Stimulated activated CD8-positive, alpha-beta memory T cell treated with anti-CD3 and anti-CD28 coated beads, Interleukin-12 subunit alpha, Interleukin-12 subunit beta, amount 100 ng/mL, for 4 hours (primary cell): ENCODE measurements around the gene NT5C2.
"Not testable (repeated sequence)": the region's sequence is repeated elsewhere in the genome, so short reads cannot be mapped to it uniquely, and the experiment has no call there.

Experiments
- DNase-seq: peaks from one replicate; pipeline ENCODE4 v3.0.0-alpha.2; 2020; ENCODE audit warnings: low read depth

The NT5C2 gene

DNA sequence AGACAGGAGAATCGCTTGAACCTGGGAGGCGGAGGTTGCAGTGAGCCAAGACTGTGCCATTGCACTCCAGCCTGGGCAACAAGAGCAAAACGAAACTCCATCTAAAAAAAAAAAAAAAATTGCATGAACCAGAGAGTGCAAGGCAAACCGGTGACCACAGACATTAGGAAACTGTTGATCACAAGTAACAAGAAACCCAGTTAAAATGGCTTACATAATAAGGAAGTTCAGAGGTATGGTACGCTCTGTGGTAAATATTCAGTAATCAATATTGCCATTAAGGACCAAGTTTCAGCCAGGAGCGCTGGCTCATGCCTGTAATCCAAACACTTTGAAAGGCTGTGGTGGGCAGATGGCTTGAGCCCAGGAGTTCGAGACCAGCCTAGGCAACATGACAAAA lies 9.2 kb upstream of the NT5C2 start:
- no peak for DNase-seq

GRCh38 chr10:103199488-103199887 lies 6.4 kb upstream of the NT5C2 start:
- DNase-seq = no peak

GRCh38 chr10:103198648-103199047 lies 5.6 kb upstream of the NT5C2 start:
- DNase-seq = no peak

DNA sequence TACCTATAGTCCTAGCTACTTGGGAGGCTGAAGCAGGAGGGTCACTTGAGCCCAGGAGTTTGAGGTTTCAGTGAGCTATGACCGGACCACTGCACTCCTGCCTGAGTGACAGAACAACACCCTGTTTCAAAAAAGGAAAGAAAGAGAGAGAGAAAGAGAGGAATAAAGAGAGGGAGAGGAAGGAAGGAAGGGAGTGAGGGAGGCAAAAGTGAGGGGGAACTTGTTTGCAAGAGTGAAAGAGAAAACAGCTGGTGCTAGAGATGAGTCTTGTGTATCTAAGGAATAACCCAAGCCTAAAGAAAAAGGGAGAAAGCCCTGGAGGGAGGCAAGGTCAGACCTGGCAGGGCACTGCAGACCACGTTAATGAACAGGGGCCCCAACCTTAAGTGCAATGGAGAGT lies 4.8 kb upstream of the NT5C2 start:
- DNase-seq = no peak

- no peak for DNase-seq
Measured at GRCh38 chr10:103197174-103197573, 4.1 kb upstream of the NT5C2 start.

DNA sequence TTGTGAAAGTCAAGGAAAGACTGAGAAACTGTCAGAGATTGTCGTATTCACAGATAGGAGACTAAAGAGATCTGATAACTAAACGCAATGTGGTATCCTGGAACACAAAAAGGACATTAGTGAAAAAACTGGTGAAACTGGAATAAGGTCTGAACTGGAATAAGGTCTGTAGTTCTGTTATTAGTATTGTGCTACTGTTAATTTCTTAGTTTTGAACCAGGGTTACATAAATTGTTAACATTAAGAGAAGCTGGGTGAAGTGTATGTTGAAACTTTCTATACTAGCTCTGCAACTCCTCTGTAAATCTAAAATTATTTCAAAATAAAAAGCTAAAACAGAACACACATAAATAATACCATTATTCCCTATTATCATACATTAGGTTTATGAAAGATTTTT lies 3.4 kb upstream of the NT5C2 start:
- DNase-seq = no peak

GRCh38 chr10:103193820-103194529 lies 903 bp upstream of the NT5C2 start:
- no peak for DNase-seq

GRCh38 chr10:103192451-103193106 lies 493 bp downstream of the NT5C2 start:
- peak; percentile 26 for DNase-seq

DNA sequence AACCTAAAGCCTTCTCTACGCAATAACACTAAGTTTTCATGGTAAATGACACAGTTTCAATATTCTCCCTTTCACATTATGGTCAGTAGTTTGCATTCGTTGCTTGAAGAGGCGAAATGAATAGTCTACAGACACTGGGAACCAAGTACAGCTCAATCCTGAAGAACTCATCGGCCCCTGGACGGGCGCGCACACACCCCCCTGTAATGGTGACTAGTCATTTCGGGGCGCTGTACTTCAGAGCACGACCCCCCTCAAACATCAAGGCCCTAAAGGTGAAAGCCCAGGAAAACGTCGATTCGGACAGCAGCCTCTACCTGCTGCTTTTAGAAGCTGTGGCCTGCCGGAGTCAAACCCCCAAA lies 1.0 kb downstream of the NT5C2 start:
- DNase-seq = no peak

- not testable (repeated sequence) for DNase-seq
Measured at GRCh38 chr10:103191198-103191597, 1.9 kb downstream of the NT5C2 start.

DNA sequence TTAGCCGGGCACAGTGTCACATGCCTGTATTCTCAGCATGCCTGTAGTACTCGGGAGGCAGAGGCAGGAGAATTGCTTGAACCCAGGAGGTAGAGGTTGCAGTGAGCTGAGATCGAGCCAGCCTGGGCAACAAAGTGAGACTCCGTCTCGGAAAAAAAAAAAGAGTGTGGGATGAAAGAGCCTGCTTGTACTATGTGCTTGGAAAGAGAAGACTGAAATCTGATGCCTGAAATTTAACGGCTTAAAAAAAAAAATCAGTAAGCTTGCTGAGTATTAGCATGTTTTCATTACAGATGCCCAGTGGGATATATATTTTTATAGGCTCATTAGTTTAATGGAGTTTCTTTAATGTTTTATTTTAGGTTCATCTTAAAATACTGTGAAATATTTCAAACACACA lies 4.2 kb downstream of the NT5C2 start:
- DNase-seq = no peak

- no peak for DNase-seq
Measured at GRCh38 chr10:103186128-103186527, 6.9 kb downstream of the NT5C2 start.

DNA sequence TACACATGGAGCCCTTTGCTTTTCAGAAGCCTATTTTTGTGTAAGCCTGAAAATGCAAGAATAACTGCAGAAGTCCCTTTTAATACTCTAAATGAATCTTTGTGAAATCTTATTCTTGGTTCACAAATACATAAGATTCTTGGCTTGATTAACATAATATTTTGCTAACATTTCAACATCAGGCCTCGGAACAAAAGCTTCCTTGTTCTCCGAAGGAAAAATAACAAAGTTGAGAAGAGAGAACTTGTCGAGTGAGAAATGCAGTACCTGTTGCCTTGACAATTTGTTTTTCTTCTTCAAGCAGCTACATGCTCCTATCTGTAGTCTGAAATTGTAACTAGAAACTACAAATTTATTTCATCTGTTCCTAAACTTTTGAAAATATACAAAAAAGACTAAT lies 8.5 kb downstream of the NT5C2 start:
- DNase-seq = no peak

DNA sequence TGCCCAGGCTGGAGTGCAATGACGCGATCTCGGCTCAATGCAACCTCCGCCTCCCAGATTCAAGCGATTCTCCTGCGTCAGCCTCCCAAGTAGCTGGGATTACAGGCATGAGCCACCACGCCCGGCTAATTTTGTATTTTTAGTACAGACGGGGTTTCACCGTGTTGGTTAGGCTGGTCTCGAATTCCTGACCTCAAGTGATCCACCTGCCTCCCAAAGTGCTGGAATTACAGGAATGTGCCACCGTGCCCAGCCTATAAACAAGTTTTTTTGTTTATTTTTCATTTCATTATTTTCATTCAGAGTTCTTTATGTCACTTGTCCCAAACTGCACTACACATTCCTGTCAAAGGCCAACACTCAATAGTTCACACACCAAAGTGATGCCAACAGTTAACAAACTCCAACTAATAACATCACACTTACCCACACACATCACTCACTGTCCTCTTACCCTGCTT lies 9.1 kb downstream of the NT5C2 start:
- DNase-seq = not testable (repeated sequence)

GRCh38 chr10:103181244-103181643 lies 11.8 kb downstream of the NT5C2 start:
- DNase-seq = no peak

DNA sequence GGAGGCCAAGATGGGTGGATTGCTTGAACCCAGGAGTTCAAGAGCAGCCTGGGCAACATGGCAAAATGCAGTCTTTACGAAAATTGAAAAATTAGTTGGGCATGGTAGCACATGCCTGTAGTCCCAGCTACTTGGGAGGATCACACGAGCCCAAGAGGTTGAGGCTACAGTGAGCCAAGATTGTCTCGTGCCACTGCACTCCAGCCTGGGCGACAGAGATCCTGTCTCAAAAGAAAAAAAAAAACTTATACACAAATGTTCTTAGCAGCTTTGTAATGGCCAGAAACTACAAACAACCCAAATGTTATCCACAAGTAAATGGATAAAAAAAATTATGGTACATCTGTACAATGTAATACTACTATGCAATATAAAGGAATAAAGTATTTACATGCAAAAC lies 12.6 kb downstream of the NT5C2 start:
- DNase-seq = no peak

- DNase-seq = no peak
Measured at GRCh38 chr10:103177123-103177522, 15.9 kb downstream of the NT5C2 start.

- no peak for DNase-seq
Measured at GRCh38 chr10:103175580-103176285, 17.3 kb downstream of the NT5C2 start.

GRCh38 chr10:103174324-103174723 lies 18.7 kb downstream of the NT5C2 start:
- not testable (repeated sequence) for DNase-seq

- DNase-seq = no peak
Measured at GRCh38 chr10:103171278-103171677, 21.8 kb downstream of the NT5C2 start.

DNA sequence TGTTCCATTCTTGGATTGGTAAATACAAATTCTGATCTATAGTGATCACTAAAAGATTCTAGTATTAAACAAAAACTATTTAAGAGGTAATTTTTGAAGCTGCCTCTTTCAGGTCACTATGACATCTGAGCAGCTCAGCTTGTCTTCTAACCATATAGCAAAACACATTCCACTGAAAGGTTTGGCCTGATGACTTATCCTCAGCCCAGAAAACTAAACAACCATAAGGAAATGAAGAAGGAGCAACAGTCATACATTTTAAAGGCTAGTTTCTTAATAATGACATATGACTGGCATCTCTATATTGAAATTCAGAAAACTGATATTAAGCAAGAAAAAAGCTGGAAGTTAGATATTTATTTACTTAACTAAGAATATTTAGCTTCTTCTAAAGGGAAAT lies 24.6 kb downstream of the NT5C2 start:
- DNase-seq = no peak

DNA sequence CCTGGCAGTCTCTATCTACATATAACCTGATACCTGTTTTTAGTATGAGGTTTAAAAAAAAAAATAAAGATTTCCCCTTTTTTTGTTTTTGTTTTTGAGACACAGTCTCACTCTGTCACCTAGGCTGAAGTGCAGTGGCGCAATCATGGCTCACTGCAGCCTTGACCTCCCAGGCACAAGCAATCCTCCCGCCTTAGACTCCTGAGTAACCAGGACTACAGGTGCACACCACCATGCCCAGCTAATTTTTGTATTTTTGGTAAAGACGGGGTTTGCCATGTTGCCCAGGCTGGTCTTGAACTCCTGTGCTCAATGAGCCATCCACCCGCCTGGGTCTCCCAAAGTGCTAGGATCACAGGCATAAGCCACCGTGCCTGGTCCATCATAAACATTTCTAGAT lies 25.5 kb downstream of the NT5C2 start:
- not testable (repeated sequence) for DNase-seq

GRCh38 chr10:103166523-103166922 lies 26.5 kb downstream of the NT5C2 start:
- DNase-seq = no peak
